Fibroblast of mammary gland (primary cell): ENCODE measurements around the gene AGPS.

ENCODE experiments used
- DNase-seq: peaks from one replicate; pipeline ENCODE4 v3.0.0-alpha.2; 2010; ENCODE audit warnings: low read depth
- H3K4me3 ChIP-seq: 2 replicates; pipeline ENCODE4 v1.5.1; 2011; ENCODE audit warnings: low read depth, mild to moderate bottlenecking, low read length, moderate library complexity; ENCODE audit not compliant: control insufficient read depth
- TF ChIP-seq, protein P1 (sequence below): conservative IDR thresholded peaks from 2 replicates; pipeline ENCODE4 v1.5.1; 2011; ENCODE audit warnings: low read depth, low read length, inconsistent platforms; ENCODE audit not compliant: control insufficient read depth, insufficient read depth

AGPS gene

GRCh38 chr2:177535958-177536504, 143.5 kb downstream of the AGPS start:
- DNase-seq: no peak
- TF ChIP-seq, protein P1, sequence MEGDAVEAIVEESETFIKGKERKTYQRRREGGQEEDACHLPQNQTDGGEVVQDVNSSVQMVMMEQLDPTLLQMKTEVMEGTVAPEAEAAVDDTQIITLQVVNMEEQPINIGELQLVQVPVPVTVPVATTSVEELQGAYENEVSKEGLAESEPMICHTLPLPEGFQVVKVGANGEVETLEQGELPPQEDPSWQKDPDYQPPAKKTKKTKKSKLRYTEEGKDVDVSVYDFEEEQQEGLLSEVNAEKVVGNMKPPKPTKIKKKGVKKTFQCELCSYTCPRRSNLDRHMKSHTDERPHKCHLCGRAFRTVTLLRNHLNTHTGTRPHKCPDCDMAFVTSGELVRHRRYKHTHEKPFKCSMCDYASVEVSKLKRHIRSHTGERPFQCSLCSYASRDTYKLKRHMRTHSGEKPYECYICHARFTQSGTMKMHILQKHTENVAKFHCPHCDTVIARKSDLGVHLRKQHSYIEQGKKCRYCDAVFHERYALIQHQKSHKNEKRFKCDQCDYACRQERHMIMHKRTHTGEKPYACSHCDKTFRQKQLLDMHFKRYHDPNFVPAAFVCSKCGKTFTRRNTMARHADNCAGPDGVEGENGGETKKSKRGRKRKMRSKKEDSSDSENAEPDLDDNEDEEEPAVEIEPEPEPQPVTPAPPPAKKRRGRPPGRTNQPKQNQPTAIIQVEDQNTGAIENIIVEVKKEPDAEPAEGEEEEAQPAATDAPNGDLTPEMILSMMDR: no peak
- no peak overlapping the region for H3K4me3 ChIP-seq

GRCh38 chr2:177537213-177537612, 144.6 kb downstream of the AGPS start:
- no peak overlapping the region for H3K4me3 ChIP-seq
- TF ChIP-seq, protein P1: no peak
- DNase-seq: no peak

- no peak for DNase-seq
- TF ChIP-seq, protein P1: no peak
- no peak overlapping the region for H3K4me3 ChIP-seq
Measured at GRCh38 chr2:177537636-177538035, 145.1 kb downstream of the AGPS start.

GRCh38 chr2:177538323-177538722, 145.8 kb downstream of the AGPS start:
- TF ChIP-seq, protein P1: no peak
- H3K4me3 ChIP-seq: no peak overlapping the region

DNA sequence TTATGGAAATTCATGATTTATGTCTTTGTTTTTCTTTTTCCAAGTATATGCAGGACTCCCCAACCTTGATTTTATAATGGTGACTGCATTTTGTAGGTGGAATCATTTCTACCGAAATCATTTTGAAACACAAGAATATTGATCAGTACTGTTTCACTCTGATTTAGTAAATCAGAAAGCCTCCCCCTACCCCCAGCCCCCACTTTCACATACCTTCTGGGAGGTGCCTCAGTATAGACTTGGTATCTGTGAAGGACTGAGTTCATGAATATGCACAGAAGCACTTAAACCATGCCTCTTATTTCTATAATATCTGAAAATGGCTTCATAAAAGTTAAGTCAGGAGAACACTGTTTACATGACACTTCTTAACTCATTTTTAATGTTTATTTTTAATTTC, 147.7 kb downstream of the AGPS start:
- DNase-seq: no peak
- no peak overlapping the region for H3K4me3 ChIP-seq
- TF ChIP-seq, protein P1: no peak

More at GRCh38 chr2:177538323-177538722, 145.8 kb downstream of the AGPS start:
- DNase-seq: no peak

GRCh38 chr2:177541258-177541991, 148.9 kb downstream of the AGPS start:
- no peak overlapping the region for H3K4me3 ChIP-seq
- DNase-seq: no peak
- TF ChIP-seq, protein P1: no peak
